Cardiac muscle cell (in vitro differentiated cells and primary cell): ENCODE measurements around the gene REPS2. TPM values are rescaled to one million over a fixed set of nuclear protein-coding genes. Genes with fewer than 3 reads are reported as not detected.

Experiments used
- DNase-seq, 2 donors: peaks; one replicate each; pipeline versions ENCODE4 v3.0.0 to v3.0.0-alpha.2; 2010 to 2017; ENCODE audit warnings: low read depth in 1 of 2, low spot score in 1 of 2
- H3K27ac ChIP-seq: fragments of 200-600 bp; sonication (generic); 2 replicates; pipeline ENCODE4 v1.5.1; 2016
- H3K27me3 ChIP-seq: fragments of 200-600 bp; sonication (generic); 2 replicates; pipeline ENCODE4 v1.6.0; 2016; ENCODE audit warnings: control low read depth
- H3K36me3 ChIP-seq: fragments of 200-600 bp; sonication (generic); 2 replicates; pipeline ENCODE4 v1.5.1; 2016; ENCODE audit warnings: control low read depth
- H3K4me1 ChIP-seq: fragments of 200-600 bp; sonication (generic); 2 replicates; pipeline ENCODE4 v1.8.1; 2017; ENCODE audit warnings: low read depth, mild to moderate bottlenecking, mixed run types
- H3K4me3 ChIP-seq: fragments of 200-600 bp; sonication (generic); 2 replicates; pipeline ENCODE4 v1.5.1; 2016; ENCODE audit warnings: mild to moderate bottlenecking
- H3K9me3 ChIP-seq: fragments of 200-600 bp; sonication (generic); 2 replicates; pipeline ENCODE4 v1.5.1; 2017; ENCODE audit warnings: low read depth, mild to moderate bottlenecking, control low read depth
- polyA plus RNA-seq: library from polyadenylated mRNA; unstranded; fragments of >200 nt; fragmentation: Nextera tagmentation; extraction: Ambion mirVana; gene quantifications from 2 replicates; pipeline ENCODE4 v1.2.1, GENCODE V29; 2016
- total RNA-seq: library from RNA; depleted of rRNA; stranded (reverse); fragments of >200 nt; gene quantifications from 2 replicates; pipeline ENCODE4 v1.2.3, GENCODE V29; 2016
- TF ChIP-seq, protein P1 (sequence below): IDR thresholded peaks from 2 replicates; pipeline ENCODE4 v1.5.1; 2012; ENCODE audit warnings: low read depth, mild to moderate bottlenecking, low read length

Gene REPS2
- total and polyA plus RNA-seq, 2 experiments from 2014 or later, result 6.0 to 9.1 TPM

DNA sequence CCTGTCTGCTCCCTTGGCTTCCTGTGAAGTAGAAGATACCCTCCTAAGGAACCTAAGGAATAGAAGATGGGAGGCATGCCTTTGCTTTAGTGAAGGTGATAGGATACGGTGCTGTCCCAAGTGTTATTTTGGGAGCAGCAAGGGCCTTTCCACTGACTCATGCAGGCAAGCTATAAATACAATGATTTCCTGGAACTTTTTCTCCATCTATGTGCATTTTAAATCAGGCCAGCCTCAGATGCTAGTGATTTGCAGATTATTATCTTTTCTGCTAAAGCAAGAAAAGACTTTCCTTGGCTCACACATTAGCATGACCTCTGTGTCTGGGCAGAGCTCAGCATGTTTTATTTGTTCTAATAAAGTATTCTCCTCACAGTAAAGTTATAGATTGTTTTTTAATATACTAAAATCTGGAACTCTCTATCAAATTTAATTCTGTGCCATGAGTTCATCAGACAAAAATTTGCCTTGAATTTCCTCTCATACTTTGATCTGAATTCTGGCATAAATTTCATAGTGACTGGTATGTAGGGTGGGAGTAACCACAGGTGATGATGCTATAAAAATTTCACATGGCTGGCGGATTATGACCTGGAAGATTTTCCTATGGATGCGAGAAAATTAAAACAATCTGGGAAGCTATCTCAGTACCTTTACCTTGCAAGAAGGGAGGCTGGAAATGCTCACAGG is 131.7 kb downstream of the REPS2 start:
- no peaks in the 10 kb centered on the region for H3K36me3 ChIP-seq
- no peak for DNase-seq
- H3K27ac ChIP-seq, result no peak overlapping the region
- H3K27me3 ChIP-seq, result no peaks in the 10 kb centered on the region
- peaks cover 23% of the 10 kb centered on the region for H3K4me1 ChIP-seq
- TF ChIP-seq, protein P1, sequence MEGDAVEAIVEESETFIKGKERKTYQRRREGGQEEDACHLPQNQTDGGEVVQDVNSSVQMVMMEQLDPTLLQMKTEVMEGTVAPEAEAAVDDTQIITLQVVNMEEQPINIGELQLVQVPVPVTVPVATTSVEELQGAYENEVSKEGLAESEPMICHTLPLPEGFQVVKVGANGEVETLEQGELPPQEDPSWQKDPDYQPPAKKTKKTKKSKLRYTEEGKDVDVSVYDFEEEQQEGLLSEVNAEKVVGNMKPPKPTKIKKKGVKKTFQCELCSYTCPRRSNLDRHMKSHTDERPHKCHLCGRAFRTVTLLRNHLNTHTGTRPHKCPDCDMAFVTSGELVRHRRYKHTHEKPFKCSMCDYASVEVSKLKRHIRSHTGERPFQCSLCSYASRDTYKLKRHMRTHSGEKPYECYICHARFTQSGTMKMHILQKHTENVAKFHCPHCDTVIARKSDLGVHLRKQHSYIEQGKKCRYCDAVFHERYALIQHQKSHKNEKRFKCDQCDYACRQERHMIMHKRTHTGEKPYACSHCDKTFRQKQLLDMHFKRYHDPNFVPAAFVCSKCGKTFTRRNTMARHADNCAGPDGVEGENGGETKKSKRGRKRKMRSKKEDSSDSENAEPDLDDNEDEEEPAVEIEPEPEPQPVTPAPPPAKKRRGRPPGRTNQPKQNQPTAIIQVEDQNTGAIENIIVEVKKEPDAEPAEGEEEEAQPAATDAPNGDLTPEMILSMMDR, result no peak
- H3K9me3 ChIP-seq, result no peaks in the 10 kb centered on the region
- H3K4me3 ChIP-seq, result no peak overlapping the region

DNA sequence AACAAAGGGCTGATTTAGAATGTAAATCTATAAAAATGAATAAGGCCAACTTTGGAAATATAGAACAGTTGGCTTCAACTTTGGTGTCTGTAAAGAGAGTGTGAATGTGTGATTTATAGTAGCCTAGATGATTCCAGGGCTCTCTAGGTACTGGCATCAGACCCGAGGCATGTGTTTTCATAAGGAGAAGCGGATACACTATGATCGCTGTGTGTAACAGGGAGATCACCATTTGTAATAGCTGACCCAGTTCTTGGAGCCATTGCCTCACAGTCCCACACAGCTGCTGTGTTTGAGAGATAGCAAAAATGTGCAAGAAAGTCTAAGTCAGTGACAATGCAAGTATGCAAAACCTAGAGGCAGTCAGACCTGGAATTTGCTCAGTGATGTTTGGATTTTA is 135.1 kb downstream of the REPS2 start:
- H3K4me1 ChIP-seq, result peaks cover 14% of the 10 kb centered on the region
- no peaks in the 10 kb centered on the region for H3K36me3 ChIP-seq
- DNase-seq, result peak in 1 of 2 donors; percentile 6
- H3K9me3 ChIP-seq, result no peaks in the 10 kb centered on the region
- no peaks in the 10 kb centered on the region for H3K27me3 ChIP-seq
- no peak overlapping the region for H3K4me3 ChIP-seq
- TF ChIP-seq, protein P1, result no peak
- no peak overlapping the region for H3K27ac ChIP-seq

DNA sequence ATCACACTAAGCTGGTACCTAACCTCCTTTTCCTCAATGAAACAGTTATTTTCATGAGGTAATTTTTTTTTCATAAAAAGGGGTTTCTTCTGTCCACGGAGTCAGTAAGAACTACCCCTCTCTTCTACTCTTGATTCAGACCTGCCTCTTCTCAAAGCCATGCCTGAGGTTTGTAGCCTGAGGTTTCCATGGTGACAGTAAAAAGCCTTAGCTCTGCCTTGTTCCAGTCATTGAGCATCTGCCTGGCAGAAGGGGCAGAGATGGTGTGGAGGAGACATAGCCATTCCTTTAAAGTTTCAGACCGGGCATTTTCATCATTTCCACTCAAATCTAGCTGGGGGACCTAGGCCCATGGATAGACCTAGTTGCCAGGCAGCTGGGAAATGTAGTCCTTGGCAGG is 135.5 kb downstream of the REPS2 start:
- DNase-seq, result no peak
- Histone ChIP-seq H3K9me3 (no peaks in the 10 kb centered on the region), H3K4me1 (peaks cover 9% of the 10 kb centered on the region), H3K36me3 (no peaks in the 10 kb centered on the region), H3K27ac (no peak overlapping the region), H3K27me3 (no peaks in the 10 kb centered on the region), H3K4me3 (no peak overlapping the region)
- TF ChIP-seq, protein P1, result no peak

DNA sequence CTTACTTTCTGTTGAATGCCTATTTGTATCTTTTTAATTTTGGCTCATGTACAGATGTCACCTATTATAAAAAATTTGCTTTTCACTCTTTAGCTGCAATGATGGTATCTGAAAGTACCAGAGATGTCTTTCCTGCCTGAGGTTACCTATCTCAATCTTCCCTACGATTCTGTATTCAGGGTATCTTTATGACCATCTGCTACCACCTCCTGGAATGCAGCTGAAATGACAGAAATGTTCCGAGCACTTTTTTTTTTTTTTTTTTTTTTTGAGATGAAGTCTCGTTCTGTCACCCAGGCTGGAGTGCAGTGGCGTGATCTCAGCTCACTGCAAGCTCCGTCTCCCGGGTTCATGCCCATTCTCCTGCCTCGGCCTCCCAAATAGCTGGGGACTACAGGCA is 136.4 kb downstream of the REPS2 start:
- Histone ChIP-seq H3K4me3 (no peak overlapping the region), H3K9me3 (no peaks in the 10 kb centered on the region), H3K27ac (no peak overlapping the region), H3K4me1 (peaks cover 7% of the 10 kb centered on the region), H3K27me3 (no peaks in the 10 kb centered on the region), H3K36me3 (no peaks in the 10 kb centered on the region)
- TF ChIP-seq, protein P1, result no peak
- DNase-seq, result no peak

DNA sequence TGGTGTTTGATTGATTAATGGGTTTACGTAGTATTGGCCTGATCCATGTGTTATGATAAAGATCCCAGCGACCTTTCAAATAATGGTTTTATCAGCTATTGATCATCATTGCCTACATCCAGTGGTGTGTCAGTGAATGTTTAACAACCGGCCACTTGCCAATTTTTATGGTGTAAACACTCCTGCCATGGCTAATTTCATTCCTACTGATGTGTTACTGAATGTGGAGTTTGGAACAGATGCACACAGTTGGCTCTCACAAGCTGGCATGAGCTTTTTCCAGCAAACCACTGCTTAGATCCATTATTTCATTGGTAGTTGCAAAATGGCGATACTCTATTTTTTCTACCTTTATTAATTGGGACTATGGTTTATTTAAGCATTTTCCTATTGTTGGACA is 139.9 kb downstream of the REPS2 start:
- Histone ChIP-seq H3K9me3 (no peaks in the 10 kb centered on the region), H3K36me3 (no peaks in the 10 kb centered on the region), H3K4me3 (no peak overlapping the region), H3K27me3 (no peaks in the 10 kb centered on the region), H3K27ac (no peak overlapping the region), H3K4me1 (no peaks in the 10 kb centered on the region)
- TF ChIP-seq, protein P1, result no peak
- DNase-seq, result no peak
